NCI-H187 treated with DMSO at 0.1 percent for 48 hours (cell line): ENCODE results near the gene GRPEL2.

Experiments
- DNase-seq: peaks from one replicate; lab custom pipeline; 2025; lab: John Stamatoyannopoulos, UW

The GRPEL2 gene

GRCh38 chr5:149357370-149358293 is 12.3 kb downstream of the GRPEL2 start, which contains the start of gene PCYOX1L:
Gene PCYOX1L, plus strand, starts transcription at chr5:149358046. Its CDS starts 23 bp downstream, at chr5:149358069.
- peak; percentile 63 for DNase-seq

DNA sequence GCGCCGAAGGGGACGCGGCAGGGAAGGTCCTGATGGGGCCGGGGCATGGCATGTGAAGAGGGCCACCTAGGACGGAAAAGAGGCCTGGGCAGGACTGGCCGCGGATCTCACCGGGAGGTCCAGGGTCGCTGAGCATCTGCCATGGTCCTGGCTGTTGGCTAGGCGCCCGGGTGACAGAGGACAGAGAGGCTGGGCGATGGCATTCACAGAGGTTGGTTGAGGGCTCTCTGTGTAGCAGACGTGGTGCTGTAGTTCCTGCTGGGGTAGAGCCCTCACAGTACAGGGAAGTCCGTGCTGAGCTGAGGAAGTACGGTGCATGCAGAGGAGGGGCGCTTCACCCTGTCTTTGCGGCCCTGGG is 13.0 kb downstream of the GRPEL2 start:
- no peak for DNase-seq

DNA sequence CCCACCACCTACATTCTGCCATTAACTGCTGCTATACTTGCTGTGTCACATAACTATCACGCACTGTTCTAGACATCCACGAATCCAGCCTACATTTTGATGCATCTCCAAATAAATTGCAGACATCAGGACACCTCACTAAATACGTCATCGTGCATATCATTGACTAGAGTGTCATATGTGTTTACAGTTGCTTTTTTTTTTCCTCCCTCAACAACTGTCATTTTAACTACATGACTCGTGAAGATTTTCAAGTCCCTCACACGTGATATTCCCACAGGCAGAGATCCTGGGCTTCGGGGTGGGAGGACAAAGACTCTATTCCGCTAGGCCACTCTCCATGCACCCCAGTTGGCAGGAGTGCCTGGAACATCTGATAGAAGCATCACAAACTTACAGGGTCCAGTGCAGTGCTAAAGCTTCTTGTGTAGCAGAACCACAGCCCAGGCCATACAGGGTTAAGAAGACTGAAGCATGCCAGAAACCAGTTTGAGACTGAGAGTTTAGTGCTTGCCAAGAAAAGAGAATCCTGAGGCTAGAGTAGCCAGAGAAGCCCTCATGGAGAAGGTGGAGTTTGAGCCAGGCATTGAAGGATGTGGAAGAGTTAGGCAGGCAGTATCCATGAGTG is 13.7 kb downstream of the GRPEL2 start:
- no peak for DNase-seq

DNA sequence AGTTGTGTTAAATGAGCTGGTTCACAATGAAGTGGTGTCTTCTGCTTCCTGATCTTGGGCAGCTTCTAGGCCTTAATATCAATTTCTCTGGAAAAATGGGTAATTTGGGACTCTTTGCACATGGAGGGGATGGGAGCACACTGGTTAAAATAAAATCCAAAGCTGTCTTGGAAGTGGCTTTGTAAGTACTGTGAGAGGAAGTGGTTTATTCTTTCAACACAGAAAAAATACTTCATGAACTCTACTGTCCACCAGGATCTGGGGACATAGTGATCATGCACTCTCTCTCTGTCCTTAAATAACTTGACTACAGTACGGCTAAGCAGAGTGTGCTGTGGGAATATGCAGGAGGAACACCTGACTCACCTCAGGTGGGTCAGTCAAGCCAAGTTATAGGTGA is 15.0 kb downstream of the GRPEL2 start:
- DNase-seq, result no peak

GRCh38 chr5:149362541-149362940 is 17.2 kb downstream of the GRPEL2 start:
- no peak for DNase-seq

- DNase-seq, result no peak
These were observed 18.1 kb downstream of the GRPEL2 start for GRCh38 chr5:149363358-149363757.

DNA sequence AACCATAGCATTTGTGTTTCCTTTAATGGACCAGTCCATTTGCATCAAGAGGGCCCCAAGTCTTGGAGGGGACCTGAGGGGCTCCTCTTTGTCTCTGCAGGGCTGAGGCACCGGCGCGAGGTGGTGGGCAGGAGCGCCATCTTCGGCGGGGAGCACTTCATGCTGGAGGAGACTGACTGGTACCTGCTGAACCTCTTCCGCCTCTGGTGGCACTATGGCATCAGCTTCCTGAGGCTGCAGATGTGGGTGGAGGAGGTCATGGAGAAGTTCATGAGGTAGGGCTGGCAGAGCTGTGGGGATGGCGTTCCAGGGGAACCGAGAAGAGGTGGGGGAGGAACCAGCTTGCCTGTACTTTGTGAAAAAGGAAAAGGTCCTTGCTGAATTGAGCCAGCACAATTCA is 18.6 kb downstream of the GRPEL2 start:
- DNase-seq, result no peak

GRCh38 chr5:149364719-149365118 is 19.4 kb downstream of the GRPEL2 start:
- no peak for DNase-seq

GRCh38 chr5:149365418-149365817 is 20.1 kb downstream of the GRPEL2 start:
- DNase-seq, result no peak

GRCh38 chr5:149366169-149366729 is 20.9 kb downstream of the GRPEL2 start:
- DNase-seq, result no peak

DNA sequence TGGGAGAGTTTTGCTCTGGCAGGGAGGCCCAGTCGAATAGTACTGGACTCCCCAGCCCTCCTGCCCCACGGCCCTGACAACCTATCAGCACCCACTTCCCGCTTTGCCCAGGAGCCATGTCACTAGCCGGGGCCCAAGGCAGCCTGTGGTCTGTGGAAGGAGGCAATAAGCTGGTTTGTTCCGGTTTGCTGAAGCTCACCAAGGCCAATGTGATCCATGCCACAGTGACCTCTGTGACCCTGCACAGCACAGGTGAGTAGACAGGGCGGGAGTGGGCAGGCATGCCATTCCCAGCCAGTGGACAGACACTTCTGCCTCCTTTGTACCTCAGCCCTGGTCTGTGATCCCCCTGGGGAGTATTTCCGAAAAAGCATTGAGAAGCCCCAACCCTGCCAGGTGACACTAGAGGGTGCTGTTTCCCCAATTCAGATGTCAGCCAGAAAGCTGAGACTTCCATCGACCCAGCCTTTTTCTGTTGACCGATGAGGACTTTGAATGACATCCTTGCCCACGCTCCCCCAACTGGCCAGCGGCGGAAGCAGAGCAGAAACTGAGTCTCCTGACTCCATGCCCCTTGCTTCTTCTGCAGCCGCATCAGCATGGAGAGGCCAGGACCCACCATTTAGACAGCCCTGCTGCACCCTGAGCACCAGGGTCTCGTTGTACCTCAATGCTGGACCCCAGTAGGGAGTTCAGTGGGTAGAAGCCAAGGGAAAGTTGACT is 22.1 kb downstream of the GRPEL2 start:
- DNase-seq, result no peak

DNA sequence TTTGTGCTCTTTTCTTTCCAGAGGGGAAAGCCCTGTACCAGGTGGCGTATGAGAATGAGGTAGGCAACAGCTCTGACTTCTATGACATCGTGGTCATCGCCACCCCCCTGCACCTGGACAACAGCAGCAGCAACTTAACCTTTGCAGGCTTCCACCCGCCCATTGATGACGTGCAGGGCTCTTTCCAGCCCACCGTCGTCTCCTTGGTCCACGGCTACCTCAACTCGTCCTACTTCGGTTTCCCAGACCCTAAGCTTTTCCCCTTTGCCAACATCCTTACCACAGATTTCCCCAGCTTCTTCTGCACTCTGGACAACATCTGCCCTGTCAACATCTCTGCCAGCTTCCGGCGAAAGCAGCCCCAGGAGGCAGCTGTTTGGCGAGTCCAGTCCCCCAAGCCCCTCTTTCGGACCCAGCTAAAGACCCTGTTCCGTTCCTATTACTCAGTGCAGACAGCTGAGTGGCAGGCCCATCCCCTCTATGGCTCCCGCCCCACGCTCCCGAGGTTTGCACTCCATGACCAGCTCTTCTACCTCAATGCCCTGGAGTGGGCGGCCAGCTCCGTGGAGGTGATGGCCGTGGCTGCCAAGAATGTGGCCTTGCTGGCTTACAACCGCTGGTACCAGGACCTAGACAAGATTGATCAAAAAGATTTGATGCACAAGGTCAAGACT is 22.8 kb downstream of the GRPEL2 start:
- DNase-seq, result no peak

DNA sequence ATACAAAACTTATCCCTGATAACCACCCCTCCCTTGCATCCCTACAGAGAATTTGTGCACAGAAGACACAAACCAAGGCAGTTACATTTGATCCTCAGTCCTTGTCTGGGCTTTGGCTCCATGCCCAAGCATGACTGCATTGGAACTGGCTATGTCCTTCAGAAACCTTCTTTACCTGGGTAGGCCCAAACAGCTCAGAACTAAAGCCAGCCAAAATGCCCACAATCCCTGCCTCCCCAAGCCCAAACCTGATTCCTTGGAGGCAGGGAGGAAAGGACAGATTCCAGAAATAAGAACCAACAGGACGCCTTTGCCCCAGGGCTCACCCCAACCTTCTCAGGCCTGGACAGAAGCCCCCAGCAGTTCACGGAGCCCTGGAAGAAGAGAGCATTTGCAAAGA is 25.6 kb downstream of the GRPEL2 start:
- no peak for DNase-seq

- peak; percentile 42 for DNase-seq
These were observed 26.1 kb downstream of the GRPEL2 start for GRCh38 chr5:149371296-149371962.

GRCh38 chr5:149372076-149372795 is 26.9 kb downstream of the GRPEL2 start:
- DNase-seq, result no peak

DNA sequence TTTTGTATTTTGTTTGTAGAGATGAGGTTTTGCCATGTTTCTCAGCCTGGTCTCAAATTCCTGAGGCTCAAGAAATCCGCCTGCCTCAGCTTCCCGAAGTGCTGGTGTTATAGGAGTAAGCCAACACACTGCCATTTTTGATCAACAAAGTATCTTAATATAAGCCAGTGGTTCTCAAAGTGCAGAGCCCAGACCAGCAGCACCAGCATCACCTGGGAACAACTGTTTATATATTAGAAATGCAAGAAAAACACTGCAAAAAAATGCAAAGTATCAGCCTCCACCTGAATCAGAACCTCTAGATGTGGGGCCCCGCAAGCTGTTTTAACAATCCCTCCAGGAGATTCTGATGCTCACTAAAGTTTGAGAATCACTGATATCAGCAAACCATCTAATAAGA is 27.6 kb downstream of the GRPEL2 start:
- no peak for DNase-seq

DNA sequence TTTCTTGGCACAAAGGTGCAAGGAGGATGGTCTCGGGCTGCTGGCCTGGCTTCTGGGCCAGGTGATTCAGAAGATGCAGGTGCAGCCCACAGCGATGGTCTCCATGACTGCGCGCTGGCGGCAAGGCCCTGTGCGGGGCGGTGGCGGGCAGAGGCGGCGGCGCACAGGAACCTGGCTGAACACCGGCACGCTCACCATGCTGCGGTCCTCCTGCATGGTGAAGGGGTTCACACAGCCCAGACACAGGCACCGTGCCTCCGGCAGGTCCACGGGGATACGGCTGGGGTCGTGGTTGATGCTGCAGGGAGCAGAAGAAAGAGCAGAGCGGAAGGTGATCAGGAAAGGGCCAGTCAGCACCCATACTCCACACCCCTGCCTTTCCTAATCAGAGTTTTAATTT is 29.0 kb downstream of the GRPEL2 start:
- DNase-seq, result no peak

- DNase-seq, result no peak
These were observed 29.5 kb downstream of the GRPEL2 start for GRCh38 chr5:149374801-149375200.

DNA sequence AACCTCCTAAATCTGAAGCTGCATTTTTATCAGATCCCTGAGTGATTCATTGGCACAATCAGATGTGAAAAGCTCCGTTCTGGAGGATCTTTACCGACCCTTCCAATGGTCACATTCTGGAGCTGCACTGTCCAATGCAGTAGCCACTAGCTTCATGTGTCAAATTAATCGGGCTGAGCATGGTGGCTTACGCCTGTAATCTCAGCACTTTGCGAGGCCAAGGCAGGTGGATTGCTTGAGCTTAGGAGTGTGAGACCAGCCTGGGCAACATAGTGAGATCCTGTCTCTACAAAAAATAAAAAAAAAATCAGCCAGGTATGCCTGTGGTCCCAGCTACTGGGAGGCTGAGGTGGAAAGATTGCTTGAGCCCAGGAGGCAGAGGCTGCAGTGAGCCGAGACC is 30.1 kb downstream of the GRPEL2 start:
- no peak for DNase-seq

DNA sequence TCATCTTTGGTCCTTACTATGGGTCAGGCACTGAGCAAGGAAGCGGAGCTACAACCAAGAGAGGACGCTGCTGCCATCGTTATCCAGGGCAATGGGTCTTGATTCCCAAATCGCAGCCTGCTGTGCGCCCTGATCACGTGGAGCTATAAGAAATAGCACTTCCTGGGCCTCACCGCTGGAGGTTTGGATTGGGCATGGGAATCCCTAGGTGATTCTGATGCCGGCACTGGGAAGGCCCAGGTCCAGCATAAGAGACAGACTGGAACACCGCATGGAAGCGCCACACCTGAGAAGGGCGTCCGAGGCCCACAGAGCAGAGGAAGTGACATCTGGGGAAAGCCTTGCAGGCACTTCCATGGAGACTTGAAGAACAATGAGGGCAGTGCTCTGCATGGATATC is 30.8 kb downstream of the GRPEL2 start:
- DNase-seq, result no peak
